GM21367 (cell line): ENCODE measurements around the gene LYPD4.

Experiments
- ATAC-seq: cut with Tn5 transposase; IDR thresholded peaks from one replicate; pipeline ENCODE4 v1.9.1; 2021; ENCODE audit not compliant: unreplicated experiment

LYPD4 gene

DNA sequence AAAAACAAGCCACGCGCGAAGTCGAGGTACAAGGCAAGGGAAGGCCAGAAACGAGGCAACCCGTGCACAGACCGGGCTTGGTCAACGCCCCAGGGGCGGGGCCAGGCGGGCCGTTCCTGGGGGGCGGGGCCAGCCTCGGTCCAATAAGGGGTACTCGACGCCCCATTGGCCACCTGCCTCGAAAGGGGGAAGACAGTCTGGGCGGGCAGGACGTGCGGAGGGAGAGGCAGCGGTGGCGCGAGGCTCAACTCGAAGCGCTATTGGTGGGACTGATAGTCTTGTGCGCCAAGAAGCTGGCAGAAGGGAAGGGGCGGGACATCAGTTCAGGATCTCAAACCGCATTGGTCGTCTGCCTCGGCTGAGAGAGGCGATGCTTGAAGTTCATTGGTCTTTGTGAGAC is at the start of gene LYPD4:
LYPD4 (minus strand) TSS at position 83 of the 400 bp plus-strand sequence. CDS start 5,398 bp downstream, outside the sequence.
- ATAC-seq: no peak

- ATAC-seq: no peak
Measured at GRCh38 chr19:41893899-41894298, 49.4 kb upstream of the LYPD4 start.

DNA sequence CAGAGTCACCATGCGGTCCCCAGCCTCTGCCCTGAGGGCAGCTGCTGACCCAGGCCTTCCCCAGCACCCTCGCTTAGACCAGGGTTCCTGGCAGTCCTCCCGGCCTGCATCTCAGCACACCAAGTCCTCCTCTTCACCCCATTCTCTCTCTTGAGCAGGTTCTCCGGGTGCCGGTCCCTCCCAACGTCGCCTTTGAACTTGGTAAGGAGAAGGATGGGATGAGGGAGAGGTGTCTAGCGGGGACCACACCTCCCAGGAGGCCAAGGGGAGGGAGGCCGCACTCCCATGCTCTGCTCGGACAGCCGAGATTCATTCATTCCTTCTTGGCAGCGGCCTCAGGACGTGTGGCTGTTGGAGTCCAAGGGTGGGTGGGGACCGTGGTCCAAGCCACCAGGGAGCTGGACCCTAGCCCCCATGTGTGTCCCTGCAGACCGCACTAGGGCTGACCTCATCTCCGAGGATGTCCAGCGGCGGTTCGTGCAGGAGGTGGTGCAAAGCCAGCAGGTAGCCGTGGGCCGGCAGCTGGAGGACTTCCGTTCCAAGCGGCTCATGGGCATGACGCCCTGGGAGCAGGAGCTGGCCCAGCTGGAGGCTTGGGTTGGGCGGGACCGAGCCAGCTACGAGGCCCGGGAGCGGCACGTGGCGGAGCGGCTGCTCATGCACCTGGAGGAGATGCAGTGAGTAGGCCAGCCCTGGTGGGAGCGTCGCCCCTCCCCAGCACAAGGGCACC is 47.9 kb upstream of the LYPD4 start:
- no peak for ATAC-seq

GRCh38 chr19:41890936-41891335 is 46.5 kb upstream of the LYPD4 start:
- ATAC-seq: no peak

GRCh38 chr19:41889896-41890295 is 45.4 kb upstream of the LYPD4 start:
- no peak for ATAC-seq

DNA sequence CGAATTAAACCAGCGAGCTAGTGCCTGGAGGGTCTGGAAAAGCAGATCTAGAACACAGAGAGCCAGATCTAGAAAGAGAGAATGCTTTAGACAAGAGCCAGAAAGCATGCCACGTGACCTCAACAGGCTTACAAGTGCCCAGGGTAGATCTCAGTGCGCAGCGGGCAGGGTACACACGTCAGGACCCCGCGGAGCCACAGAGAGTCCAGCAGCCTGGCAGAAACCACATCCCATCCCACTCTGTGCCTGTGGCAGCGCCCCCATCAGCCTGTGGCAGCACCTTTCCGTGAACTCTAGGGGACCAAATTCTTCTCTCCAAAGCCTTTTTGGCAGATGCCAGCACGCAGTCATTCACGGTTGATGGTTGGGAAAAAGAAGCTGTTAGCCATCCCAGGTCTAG is 44.4 kb upstream of the LYPD4 start:
- no peak for ATAC-seq

- ATAC-seq: no peak
Measured at GRCh38 chr19:41887711-41888382, 43.4 kb upstream of the LYPD4 start.

- ATAC-seq: no peak
Measured at GRCh38 chr19:41886761-41887710, 42.6 kb upstream of the LYPD4 start.

- peak; percentile 58 for ATAC-seq
Measured at GRCh38 chr19:41883821-41884733, 39.6 kb upstream of the LYPD4 start.

GRCh38 chr19:41883463-41883820 is 39.0 kb upstream of the LYPD4 start:
- ATAC-seq: no peak

DNA sequence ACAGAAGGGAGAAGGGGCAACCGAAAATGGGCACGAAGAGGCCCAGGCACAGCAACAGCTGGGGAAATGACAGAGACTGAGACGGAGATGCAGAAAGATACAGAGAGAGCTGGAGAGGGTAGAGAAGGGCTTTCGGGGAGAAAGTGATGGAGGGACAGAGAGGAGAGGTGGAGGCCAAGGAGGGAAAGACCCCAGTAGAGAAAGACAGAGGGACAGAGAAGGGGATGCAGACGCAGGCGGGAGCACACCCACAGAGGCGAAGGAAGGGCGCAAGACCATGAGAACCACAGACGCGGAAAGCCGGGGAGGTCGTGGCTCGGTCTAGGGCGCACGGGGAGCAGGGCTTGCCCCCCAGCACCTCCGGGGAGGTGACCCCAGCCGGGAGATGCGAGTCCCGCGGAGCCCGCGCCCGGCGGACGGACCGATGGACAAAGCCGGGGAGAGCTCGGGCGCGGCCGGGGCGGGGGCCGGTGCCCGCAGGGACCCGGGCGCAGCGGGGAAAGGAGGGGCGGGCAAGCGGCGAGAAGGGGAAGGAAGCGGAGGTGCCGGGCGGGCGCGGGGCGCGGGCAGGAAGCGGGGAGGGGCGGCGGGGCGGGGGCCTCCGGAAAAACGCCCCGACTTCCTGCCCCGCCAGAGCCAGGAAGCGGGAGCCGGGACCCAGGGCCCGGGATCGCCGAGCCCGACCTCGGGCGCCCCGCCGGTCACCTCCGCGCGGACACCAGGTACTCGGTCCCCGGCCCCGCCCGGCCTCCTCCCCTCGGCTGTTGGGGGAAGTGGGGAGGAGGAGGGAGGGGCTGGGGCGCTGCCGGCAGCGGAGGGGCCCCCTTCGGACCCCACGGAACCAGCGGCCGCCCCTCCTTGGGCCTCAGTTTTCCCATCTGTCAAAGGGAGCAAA is 38.3 kb upstream of the LYPD4 start, which contains the start of gene ARHGEF1:
ARHGEF1 (plus strand) TSS at position 617 of the 895 bp plus-strand sequence. CDS start 4,899 bp downstream, outside the sequence.
- ATAC-seq: no peak

DNA sequence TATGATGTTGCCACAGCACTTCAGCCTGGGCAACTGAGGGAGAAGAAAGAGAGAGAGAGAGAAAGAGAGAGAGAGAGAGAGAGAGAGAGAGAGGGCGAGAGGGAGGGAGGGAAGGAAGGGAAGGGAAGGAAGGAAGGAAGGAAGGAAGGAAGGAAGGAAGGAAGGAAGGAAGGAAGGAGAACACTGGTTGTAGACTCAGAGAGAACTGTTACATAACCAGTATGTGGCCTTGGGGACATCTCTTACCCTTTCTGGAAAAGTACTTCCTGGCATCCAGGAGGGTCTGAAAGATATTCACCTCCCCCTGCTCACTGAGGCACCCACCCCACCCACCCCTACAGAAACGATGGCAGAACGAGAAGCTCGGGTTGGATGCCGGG is 35.8 kb upstream of the LYPD4 start:
- ATAC-seq: no peak

DNA sequence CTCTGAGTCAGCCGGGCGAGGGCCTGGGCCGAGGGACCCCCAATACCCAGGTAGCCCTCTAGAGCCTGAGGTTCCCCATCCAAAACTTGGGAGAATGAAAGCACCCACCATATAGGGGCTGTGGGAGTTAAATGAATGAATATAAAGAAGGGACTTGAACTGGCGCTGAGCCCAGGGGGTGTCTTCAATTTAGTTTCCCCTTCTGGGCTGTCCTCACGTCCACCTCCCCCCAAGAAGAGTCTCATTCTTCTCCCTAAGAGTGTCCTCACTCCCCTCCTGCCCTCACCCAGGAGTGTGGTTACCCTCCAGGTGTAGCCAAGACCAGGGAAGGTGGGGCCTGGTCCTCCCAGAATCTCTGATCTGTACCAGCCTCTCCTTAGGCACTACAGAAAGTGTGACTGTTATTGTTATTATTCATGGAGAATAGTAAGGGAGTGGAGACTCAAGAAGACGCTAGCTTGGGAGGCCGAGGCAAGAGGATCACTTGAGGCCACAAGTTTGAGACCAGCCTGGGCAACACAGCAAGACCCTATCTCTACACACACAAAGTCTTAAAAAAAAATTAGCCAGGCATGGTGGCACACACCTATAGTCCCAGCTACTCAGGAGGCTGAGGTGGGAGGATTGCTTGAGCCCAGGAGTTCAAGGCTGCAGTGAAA is 35.3 kb upstream of the LYPD4 start:
- ATAC-seq: no peak

- ATAC-seq: no peak
Measured at GRCh38 chr19:41879080-41879479, 34.6 kb upstream of the LYPD4 start.

GRCh38 chr19:41877916-41878905 is 33.7 kb upstream of the LYPD4 start:
- no peak for ATAC-seq

DNA sequence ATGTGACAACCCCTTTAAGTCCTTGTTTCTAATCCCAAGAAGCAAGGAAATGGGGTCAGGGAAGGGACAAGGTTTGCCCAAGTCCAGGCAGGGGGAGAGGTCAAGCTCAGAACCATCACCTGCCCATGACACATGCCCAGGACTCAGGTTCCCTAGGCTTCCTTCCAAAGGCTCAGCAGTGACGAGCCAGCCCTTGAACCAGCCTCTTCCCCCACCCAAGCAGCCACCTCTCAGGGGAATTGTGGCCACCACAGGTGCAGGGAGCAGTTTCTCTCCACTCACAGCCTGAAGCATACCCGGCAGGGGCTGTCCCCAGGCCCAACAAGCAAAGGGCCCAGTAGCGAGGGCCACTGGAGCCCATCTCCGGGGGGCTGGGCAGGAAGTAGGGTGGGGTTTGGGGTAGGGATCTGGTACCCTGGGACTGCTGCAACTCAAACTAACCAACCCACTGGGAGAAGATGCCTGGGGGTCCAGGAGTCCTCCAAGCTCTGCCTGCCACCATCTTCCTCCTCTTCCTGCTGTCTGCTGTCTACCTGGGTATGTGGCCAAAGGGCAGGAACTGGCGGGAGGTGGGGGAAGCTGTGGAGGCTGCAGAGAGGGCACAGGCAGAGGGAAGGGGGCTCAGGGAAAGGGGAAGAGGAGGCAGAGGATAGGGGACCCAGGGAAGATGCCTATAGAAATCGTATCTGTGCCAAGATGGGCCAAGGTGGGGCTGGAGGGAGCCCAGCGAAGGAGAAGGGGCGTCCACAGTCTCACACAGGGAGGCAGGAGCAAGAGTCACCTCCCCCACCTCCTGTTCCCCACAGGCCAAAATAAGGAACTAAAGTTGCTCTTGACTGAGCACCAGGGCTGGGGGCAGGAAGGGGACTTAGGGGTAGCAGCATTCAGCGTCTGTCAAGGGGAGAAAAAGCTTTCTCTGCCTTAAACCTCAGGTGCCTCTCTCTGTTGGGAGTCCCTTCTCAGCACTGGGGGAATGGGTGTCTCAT is 32.7 kb upstream of the LYPD4 start, which contains the start of gene CD79A:
CD79A (plus strand) TSS at position 433 of the 986 bp plus-strand sequence; CDS start at position 459, 26 bp downstream.
- peak; percentile 59 for ATAC-seq
